Inflammatory macrophage treated with lipopolysaccharide for 1 hour (primary cell): ENCODE results near the gene PIGQ.

Experiments used
- DNase-seq, 2 donors: peaks; one replicate each; pipeline ENCODE4 v3.0.0-alpha.2; 2020 to 2022

PIGQ gene

GRCh38 chr16:556474-557173 lies 13.1 kb upstream of the PIGQ start:
- DNase-seq: no peak

- DNase-seq: no peak
Observed at GRCh38 chr16:557463-558297, 12.1 kb upstream of the PIGQ start.

- DNase-seq: no peak
Observed at GRCh38 chr16:558298-559020, 11.3 kb upstream of the PIGQ start.

- DNase-seq: no peak
Observed at GRCh38 chr16:559021-559380, 10.8 kb upstream of the PIGQ start.

GRCh38 chr16:559411-560203 lies 10.2 kb upstream of the PIGQ start:
- DNase-seq: no peak

- no peak for DNase-seq
Observed at GRCh38 chr16:560204-560700, 9.5 kb upstream of the PIGQ start, which contains the start of gene PRR35. Gene PRR35 (plus strand): TSS chr16:560394. CDS start chr16:563295, 2,901 bp downstream.

- DNase-seq: no peak
Observed at GRCh38 chr16:560701-561412, 8.9 kb upstream of the PIGQ start.

GRCh38 chr16:561413-561794 lies 8.4 kb upstream of the PIGQ start:
- no peak for DNase-seq

GRCh38 chr16:561957-562938 lies 7.5 kb upstream of the PIGQ start:
- DNase-seq: no peak

- no peak for DNase-seq
Observed at GRCh38 chr16:563072-563644, 6.6 kb upstream of the PIGQ start.

- DNase-seq: no peak
Observed at GRCh38 chr16:564690-565418, 4.9 kb upstream of the PIGQ start.

GRCh38 chr16:565419-566330 lies 4.1 kb upstream of the PIGQ start:
- no peak for DNase-seq

- DNase-seq: peak; percentile 38 to 50
Observed at GRCh38 chr16:566475-567372, 3.0 kb upstream of the PIGQ start, which contains the start of gene NHLRC4. Gene NHLRC4 (plus strand): TSS chr16:567005. CDS start chr16:568048, 1,043 bp downstream.

- DNase-seq: no peak
Observed at GRCh38 chr16:567373-568256, 2.2 kb upstream of the PIGQ start.

- no peak for DNase-seq
Observed at GRCh38 chr16:568401-569258, 1.1 kb upstream of the PIGQ start.
